HepG2 (cell line): Measurements from ENCODE around the gene PRKG1. TPM values are rescaled to one million over a fixed set of nuclear protein-coding genes. Genes with fewer than 3 reads are reported as not detected.

Experiments used
- ATAC-seq: fragments of 200-7000 bp; cut with Tn5 transposase; 3 replicates; pipeline ENCODE4 v1.9.1; 2020; ENCODE audit warnings: mild to moderate bottlenecking, moderate library complexity
- BruUV-seq: library from RNA; stranded (reverse); fragments of 400-500 nt; replicated peaks from 2 replicates; lab custom pipeline; 2021; lab: Mats Ljungman, UMichigan
- CTCF ChIA-PET: fragments of 300-600 bp; formaldehyde crosslinking; extraction: SDS; loops from one replicate; lab custom pipeline; 2021; ENCODE audit warnings: low total read pairs, inconsistent platforms, low intra/inter-chr PET ratio; lab: Yijun Ruan, JAX
- POLR2A ChIA-PET: fragments of 350-600 bp; sonication (Branson Sonifier 250); formaldehyde crosslinking; loops from one replicate; lab custom pipeline; 2020; ENCODE audit warnings: antibody characterized with exemption, inconsistent platforms; lab: Yijun Ruan, JAX
- DNase-seq: peaks from one replicate; pipeline ENCODE4 v3.0.0-alpha.2; 2015; ENCODE audit warnings: low spot score
- FAIRE-seq: peaks from 3 replicates; lab custom pipeline; 2011; peaks lifted over from hg19 to GRCh38; lab: Jason Lieb, UNC
- H2AFZ ChIP-seq: one replicate; pipeline ENCODE4 v1.6.1; 2011; ENCODE audit warnings: low read length, inconsistent platforms
- H3K27ac ChIP-seq: fragments of 300-600 bp; 3 replicates; pipeline ENCODE4 v1.8.0; 2011; ENCODE audit warnings: mixed run types, mild to moderate bottlenecking, mixed read lengths, low read length, inconsistent platforms; ENCODE audit not compliant: insufficient read depth; ENCODE audit errors: extremely low read length
- H3K27me3 ChIP-seq, 2 experiments: fragments of 200-600 bp in 1 of 2; 2 replicates in 1 of 2; 3 replicates in 1 of 2; pipeline versions ENCODE4 v1.6.0 to v1.8.0; 2011; ENCODE audit warnings: low read length in 2 of 2, mild to moderate bottlenecking in 2 of 2, moderate library complexity in 2 of 2, inconsistent platforms in 1 of 2; ENCODE audit not compliant: insufficient read depth in 2 of 2, control insufficient read depth in 1 of 2
- H3K36me3 ChIP-seq, 2 experiments: fragments of 200-600 bp in 1 of 2; replicated peaks in 1 of 2; 2 replicates in 1 of 2; 3 replicates in 1 of 2; pipeline versions ENCODE4 v1.5.1 to v1.8.0; 2011; ENCODE audit warnings: low read length in 2 of 2, inconsistent platforms in 1 of 2; ENCODE audit not compliant: insufficient read depth in 2 of 2, control insufficient read depth in 1 of 2
- H3K4me1 ChIP-seq: 2 replicates; pipeline ENCODE4 v1.5.1; 2012; ENCODE audit warnings: low read length, inconsistent platforms; ENCODE audit not compliant: insufficient read depth
- H3K4me2 ChIP-seq: 2 replicates; pipeline ENCODE4 v1.6.0; 2011; ENCODE audit warnings: low read depth, low read length, inconsistent platforms
- H3K4me3 ChIP-seq, 3 experiments: fragments of 200-600 bp in 1 of 3; sonication (generic), shearing (Covaris generic) in 1 of 3; replicated peaks in 1 of 3; 2 replicates each; pipeline ENCODE4 v1.5.1; 2011 to 2016; ENCODE audit warnings: low read length in 3 of 3, inconsistent platforms in 2 of 3, low read depth in 2 of 3, mild to moderate bottlenecking in 2 of 3, control low read depth in 1 of 3, mixed read lengths in 1 of 3; ENCODE audit not compliant: insufficient read depth in 1 of 3
- H3K79me2 ChIP-seq: one replicate; pipeline ENCODE4 v1.6.1; 2011; ENCODE audit warnings: low read length, inconsistent platforms; ENCODE audit not compliant: insufficient read depth
- H3K9ac ChIP-seq: 2 replicates; pipeline ENCODE4 v1.6.0; 2011; ENCODE audit warnings: mild to moderate bottlenecking, low read depth, low read length, inconsistent platforms; ENCODE audit not compliant: insufficient read depth
- H3K9me3 ChIP-seq: 2 replicates; pipeline ENCODE4 v1.5.1; 2012; ENCODE audit warnings: mild to moderate bottlenecking, low read length
- H4K20me1 ChIP-seq: 2 replicates; pipeline ENCODE4 v1.6.0; 2011; ENCODE audit warnings: inconsistent platforms, mild to moderate bottlenecking, low read length, moderate library complexity; ENCODE audit not compliant: insufficient read depth
- GABPB1 ChIP-seq: IDR thresholded peaks from 2 replicates; pipeline ENCODE4 v1.6.1; 2016; ENCODE audit warnings: mild to moderate bottlenecking, missing genetic modification reagents, moderate library complexity, missing compliant biosample characterization
- MTA3 ChIP-seq: sonication (generic); formaldehyde crosslinking; IDR thresholded peaks from 2 replicates; pipeline ENCODE4 v1.4.0; 2020; ENCODE audit warnings: missing genetic modification reagents
- SOX13 ChIP-seq, 3 experiments: fragments of 450-650 bp in 1 of 3; sonication (generic) in 1 of 3; formaldehyde crosslinking in 1 of 3; IDR thresholded peaks in 2 of 3; conservative IDR thresholded peaks in 1 of 3; 2 replicates each; pipeline versions ENCODE4 v1.5.0 to v1.6.1; 2016 to 2020; ENCODE audit warnings: antibody characterized with exemption in 1 of 3, mild to moderate bottlenecking in 1 of 3, missing compliant biosample characterization in 1 of 3, missing genetic modification reagents in 1 of 3, moderate library complexity in 1 of 3
- TARDBP ChIP-seq: sonication (generic); formaldehyde crosslinking; IDR thresholded peaks from 2 replicates; pipeline ENCODE4 v1.8.0; 2022; ENCODE audit warnings: mild to moderate bottlenecking, missing genetic modification reagents
- ZNF329 ChIP-seq: sonication (generic); formaldehyde crosslinking; IDR thresholded peaks from 2 replicates; pipeline ENCODE4 v1.9.0; 2021; ENCODE audit warnings: low read depth, mild to moderate bottlenecking, missing genetic modification reagents
- ZNF446 ChIP-seq: sonication (generic); formaldehyde crosslinking; IDR thresholded peaks from 2 replicates; pipeline ENCODE4 v1.5.0; 2020; ENCODE audit warnings: mild to moderate bottlenecking, missing genetic modification reagents
- ZSCAN25 ChIP-seq: sonication (generic); formaldehyde crosslinking; IDR thresholded peaks from 2 replicates; pipeline ENCODE4 v1.8.0; 2022; ENCODE audit warnings: mild to moderate bottlenecking, missing genetic modification reagents
- WGBS: methylation state at CpG from one replicate; pipeline ENCODE4 v1.1.6; 2017; ENCODE audit warnings: low lambda C conversion rate; 5-methylcytosine and 5-hydroxymethylcytosine counted together
- in situ Hi-C: cut with HindIII; loops from 2 replicates; pipeline ENCODE4 v1.10.0; 2017; ENCODE audit warnings: low pct_unique_long_range_greater_than_20kb; ENCODE audit not compliant: extremely low pct_ligation_motif_present
- intact Hi-C: fragments of 100-400 bp; cut with micrococcal nuclease; formaldehyde crosslinking; loops from one replicate; pipeline ENCODE4 v1.10.0; 2022; ENCODE audit not compliant: unreplicated experiment
- polyA plus RNA-seq, 8 experiments: library from polyadenylated mRNA; depleted of rRNA in 3 of 8; stranded (reverse) in 7 of 8; unstranded in 1 of 8; fragments of >200 nt; fragmentation: Illumina TruSeq in 4 of 8; extraction: Trizol in 4 of 8; gene quantifications; 2 replicates each; pipeline versions ENCODE4 v1.2.1 to v1.2.3, GENCODE V29; 2011 to 2016; ENCODE audit warnings: low read depth in 4 of 8, missing spikeins in 1 of 8, mixed read lengths in 1 of 8; ENCODE audit not compliant: insufficient read depth in 1 of 8
- total RNA-seq, 5 experiments: library from RNA; depleted of rRNA; stranded (reverse); fragments of >200 nt; fragmentation: Illumina TruSeq; extraction: Trizol; gene quantifications; 2 replicates each; pipeline ENCODE4 v1.2.3, GENCODE V29; 2016; ENCODE audit warnings: low read depth in 1 of 5
- TF ChIP-seq, protein P1 (sequence below): sonication (generic); formaldehyde crosslinking; IDR thresholded peaks from 2 replicates; pipeline ENCODE4 v1.4.0; 2020; ENCODE audit warnings: missing genetic modification reagents
- TF ChIP-seq, protein P2 (sequence below): sonication (generic); formaldehyde crosslinking; IDR thresholded peaks from 2 replicates; pipeline ENCODE4 v1.5.1; 2020; ENCODE audit warnings: missing genetic modification reagents, mild to moderate bottlenecking, borderline replicate concordance
- TF ChIP-seq, protein P3 (sequence below): sonication (generic); formaldehyde crosslinking; IDR thresholded peaks from 2 replicates; pipeline ENCODE4 v1.4.0; 2020; ENCODE audit warnings: missing genetic modification reagents
- TF ChIP-seq, protein P4 (sequence below): sonication (generic); formaldehyde crosslinking; IDR thresholded peaks from 2 replicates; pipeline ENCODE4 v1.9.0; 2021; ENCODE audit warnings: missing genetic modification reagents, mild to moderate bottlenecking, borderline replicate concordance
- TF ChIP-seq, protein P5 (sequence below): sonication (generic); formaldehyde crosslinking; IDR thresholded peaks from 2 replicates; pipeline ENCODE4 v1.4.0; 2020; ENCODE audit warnings: mild to moderate bottlenecking, missing genetic modification reagents

The PRKG1 gene
- total and polyA plus RNA-seq, 2 of the 13 experiments (the other 11 are each of a cell fraction or from before 2014, with no cell fraction given), result 0.01 TPM; not detected in 1

DNA sequence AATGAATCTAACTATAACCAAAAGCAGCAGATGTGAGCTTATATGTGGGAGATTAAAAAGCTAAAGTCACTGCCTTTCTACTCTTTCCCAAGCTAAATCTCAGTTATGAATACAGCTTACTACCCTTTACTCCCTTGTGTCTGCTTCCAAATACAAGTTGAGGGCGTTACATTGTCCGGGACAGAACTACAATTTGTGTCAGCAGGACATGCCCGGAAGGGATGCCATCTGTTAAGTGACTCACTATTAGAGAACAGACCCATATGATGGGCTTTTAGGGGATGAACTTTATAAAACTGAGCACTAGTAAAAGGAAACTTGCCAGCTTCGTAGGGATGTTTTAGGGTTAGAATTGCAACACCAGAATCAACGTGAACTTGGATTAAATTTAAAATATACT lies 924.8 kb downstream of the PRKG1 start:
- Histone ChIP-seq H3K4me2 (no peak overlapping the region), H3K27me3 (no peaks in the 10 kb centered on the region), H3K27ac (no peak overlapping the region), H3K9me3 (no peaks in the 10 kb centered on the region), H3K79me2 (no peaks in the 10 kb centered on the region), H3K4me3 (no peak overlapping the region), H2AFZ (no peak overlapping the region), H3K4me1 (no peaks in the 10 kb centered on the region), H3K36me3 (no peaks in the 10 kb centered on the region), H3K9ac (no peak overlapping the region), H4K20me1 (no peaks in the 10 kb centered on the region)
- ChIA-PET POLR2A (no interaction called here), CTCF (no interaction called here)
- BruUV-seq, result no TSS peak
- intact Hi-C loops (no loop called here), in situ Hi-C loops (no loop called here)
- 0% methylated on average over 5 of the region's 5 CpGs for WGBS
- FAIRE-seq (no peak), DNase-seq (no peak), ATAC-seq (no peak)
- TF ChIP-seq ZNF446 (CRISPR knock-in tag), result no peak
- TF ChIP-seq SOX13 (IDR thresholded peaks at IDR 0.05), result no peak
- TF ChIP-seq SOX13 (CRISPR knock-in tag; conservative IDR thresholded peaks at IDR 0.05 in 1 of 2, IDR thresholded peaks at IDR 0.05 in 1 of 2), result no peak
- TF ChIP-seq, protein P1, sequence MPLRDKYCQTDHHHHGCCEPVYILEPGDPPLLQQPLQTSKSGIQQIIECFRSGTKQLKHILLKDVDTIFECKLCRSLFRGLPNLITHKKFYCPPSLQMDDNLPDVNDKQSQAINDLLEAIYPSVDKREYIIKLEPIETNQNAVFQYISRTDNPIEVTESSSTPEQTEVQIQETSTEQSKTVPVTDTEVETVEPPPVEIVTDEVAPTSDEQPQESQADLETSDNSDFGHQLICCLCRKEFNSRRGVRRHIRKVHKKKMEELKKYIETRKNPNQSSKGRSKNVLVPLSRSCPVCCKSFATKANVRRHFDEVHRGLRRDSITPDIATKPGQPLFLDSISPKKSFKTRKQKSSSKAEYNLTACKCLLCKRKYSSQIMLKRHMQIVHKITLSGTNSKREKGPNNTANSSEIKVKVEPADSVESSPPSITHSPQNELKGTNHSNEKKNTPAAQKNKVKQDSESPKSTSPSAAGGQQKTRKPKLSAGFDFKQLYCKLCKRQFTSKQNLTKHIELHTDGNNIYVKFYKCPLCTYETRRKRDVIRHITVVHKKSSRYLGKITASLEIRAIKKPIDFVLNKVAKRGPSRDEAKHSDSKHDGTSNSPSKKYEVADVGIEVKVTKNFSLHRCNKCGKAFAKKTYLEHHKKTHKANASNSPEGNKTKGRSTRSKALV, result no peak
- TF ChIP-seq, protein P2, sequence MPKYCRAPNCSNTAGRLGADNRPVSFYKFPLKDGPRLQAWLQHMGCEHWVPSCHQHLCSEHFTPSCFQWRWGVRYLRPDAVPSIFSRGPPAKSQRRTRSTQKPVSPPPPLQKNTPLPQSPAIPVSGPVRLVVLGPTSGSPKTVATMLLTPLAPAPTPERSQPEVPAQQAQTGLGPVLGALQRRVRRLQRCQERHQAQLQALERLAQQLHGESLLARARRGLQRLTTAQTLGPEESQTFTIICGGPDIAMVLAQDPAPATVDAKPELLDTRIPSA (CRISPR knock-in tag), result no peak
- no peak for TF ChIP-seq GABPB1 (CRISPR knock-in tag)
- TF ChIP-seq, protein P3, sequence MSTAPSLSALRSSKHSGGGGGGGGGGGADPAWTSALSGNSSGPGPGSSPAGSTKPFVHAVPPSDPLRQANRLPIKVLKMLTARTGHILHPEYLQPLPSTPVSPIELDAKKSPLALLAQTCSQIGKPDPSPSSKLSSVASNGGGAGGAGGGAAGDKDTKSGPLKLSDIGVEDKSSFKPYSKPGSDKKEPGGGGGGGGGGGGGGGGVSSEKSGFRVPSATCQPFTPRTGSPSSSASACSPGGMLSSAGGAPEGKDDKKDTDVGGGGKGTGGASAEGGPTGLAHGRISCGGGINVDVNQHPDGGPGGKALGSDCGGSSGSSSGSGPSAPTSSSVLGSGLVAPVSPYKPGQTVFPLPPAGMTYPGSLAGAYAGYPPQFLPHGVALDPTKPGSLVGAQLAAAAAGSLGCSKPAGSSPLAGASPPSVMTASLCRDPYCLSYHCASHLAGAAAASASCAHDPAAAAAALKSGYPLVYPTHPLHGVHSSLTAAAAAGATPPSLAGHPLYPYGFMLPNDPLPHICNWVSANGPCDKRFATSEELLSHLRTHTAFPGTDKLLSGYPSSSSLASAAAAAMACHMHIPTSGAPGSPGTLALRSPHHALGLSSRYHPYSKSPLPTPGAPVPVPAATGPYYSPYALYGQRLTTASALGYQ (CRISPR knock-in tag), result no peak
- no peak for TF ChIP-seq MTA3
- TF ChIP-seq, protein P4, sequence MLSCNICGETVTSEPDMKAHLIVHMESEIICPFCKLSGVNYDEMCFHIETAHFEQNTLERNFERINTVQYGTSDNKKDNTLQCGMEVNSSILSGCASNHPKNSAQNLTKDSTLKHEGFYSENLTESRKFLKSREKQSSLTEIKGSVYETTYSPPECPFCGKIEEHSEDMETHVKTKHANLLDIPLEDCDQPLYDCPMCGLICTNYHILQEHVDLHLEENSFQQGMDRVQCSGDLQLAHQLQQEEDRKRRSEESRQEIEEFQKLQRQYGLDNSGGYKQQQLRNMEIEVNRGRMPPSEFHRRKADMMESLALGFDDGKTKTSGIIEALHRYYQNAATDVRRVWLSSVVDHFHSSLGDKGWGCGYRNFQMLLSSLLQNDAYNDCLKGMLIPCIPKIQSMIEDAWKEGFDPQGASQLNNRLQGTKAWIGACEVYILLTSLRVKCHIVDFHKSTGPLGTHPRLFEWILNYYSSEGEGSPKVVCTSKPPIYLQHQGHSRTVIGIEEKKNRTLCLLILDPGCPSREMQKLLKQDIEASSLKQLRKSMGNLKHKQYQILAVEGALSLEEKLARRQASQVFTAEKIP (CRISPR knock-in tag), result no peak
- TF ChIP-seq ZSCAN25 (CRISPR knock-in tag), result no peak
- no peak for TF ChIP-seq ZNF329 (CRISPR knock-in tag)
- TF ChIP-seq, protein P5, sequence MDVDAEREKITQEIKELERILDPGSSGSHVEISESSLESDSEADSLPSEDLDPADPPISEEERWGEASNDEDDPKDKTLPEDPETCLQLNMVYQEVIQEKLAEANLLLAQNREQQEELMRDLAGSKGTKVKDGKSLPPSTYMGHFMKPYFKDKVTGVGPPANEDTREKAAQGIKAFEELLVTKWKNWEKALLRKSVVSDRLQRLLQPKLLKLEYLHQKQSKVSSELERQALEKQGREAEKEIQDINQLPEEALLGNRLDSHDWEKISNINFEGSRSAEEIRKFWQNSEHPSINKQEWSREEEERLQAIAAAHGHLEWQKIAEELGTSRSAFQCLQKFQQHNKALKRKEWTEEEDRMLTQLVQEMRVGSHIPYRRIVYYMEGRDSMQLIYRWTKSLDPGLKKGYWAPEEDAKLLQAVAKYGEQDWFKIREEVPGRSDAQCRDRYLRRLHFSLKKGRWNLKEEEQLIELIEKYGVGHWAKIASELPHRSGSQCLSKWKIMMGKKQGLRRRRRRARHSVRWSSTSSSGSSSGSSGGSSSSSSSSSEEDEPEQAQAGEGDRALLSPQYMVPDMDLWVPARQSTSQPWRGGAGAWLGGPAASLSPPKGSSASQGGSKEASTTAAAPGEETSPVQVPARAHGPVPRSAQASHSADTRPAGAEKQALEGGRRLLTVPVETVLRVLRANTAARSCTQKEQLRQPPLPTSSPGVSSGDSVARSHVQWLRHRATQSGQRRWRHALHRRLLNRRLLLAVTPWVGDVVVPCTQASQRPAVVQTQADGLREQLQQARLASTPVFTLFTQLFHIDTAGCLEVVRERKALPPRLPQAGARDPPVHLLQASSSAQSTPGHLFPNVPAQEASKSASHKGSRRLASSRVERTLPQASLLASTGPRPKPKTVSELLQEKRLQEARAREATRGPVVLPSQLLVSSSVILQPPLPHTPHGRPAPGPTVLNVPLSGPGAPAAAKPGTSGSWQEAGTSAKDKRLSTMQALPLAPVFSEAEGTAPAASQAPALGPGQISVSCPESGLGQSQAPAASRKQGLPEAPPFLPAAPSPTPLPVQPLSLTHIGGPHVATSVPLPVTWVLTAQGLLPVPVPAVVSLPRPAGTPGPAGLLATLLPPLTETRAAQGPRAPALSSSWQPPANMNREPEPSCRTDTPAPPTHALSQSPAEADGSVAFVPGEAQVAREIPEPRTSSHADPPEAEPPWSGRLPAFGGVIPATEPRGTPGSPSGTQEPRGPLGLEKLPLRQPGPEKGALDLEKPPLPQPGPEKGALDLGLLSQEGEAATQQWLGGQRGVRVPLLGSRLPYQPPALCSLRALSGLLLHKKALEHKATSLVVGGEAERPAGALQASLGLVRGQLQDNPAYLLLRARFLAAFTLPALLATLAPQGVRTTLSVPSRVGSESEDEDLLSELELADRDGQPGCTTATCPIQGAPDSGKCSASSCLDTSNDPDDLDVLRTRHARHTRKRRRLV (CRISPR knock-in tag), result no peak
- TF ChIP-seq TARDBP (CRISPR knock-in tag), result no peak
